PFSK-1 (cell line): ENCODE results near the gene RILPL2.

Experiments
- POLR2AphosphoS5 ChIP-seq: IDR thresholded peaks from 2 replicates; pipeline ENCODE4 v1.6.1; 2012; ENCODE audit warnings: low read depth, mild to moderate bottlenecking, control low read depth, low read length, moderate library complexity
- SIN3A ChIP-seq: IDR thresholded peaks from 2 replicates; pipeline ENCODE4 v1.6.1; 2012; ENCODE audit warnings: mild to moderate bottlenecking, low read length, moderate library complexity, borderline replicate concordance; ENCODE audit not compliant: insufficient read depth
- TAF1 ChIP-seq: IDR thresholded peaks from 2 replicates; pipeline ENCODE4 v1.6.1; 2012; ENCODE audit warnings: low read length, control low read depth, borderline replicate concordance; ENCODE audit not compliant: insufficient read depth
- TF ChIP-seq, protein P1 (sequence below), 2 experiments: IDR thresholded peaks; 2 replicates each; pipeline versions ENCODE4 v1.6.1 to v1.8.0; 2011 to 2012; ENCODE audit warnings: low read depth in 2 of 2, low read length in 2 of 2, control low read depth in 1 of 2, inconsistent platforms in 1 of 2, mild to moderate bottlenecking in 1 of 2, moderate library complexity in 1 of 2; ENCODE audit not compliant: insufficient read depth in 1 of 2

DNA sequence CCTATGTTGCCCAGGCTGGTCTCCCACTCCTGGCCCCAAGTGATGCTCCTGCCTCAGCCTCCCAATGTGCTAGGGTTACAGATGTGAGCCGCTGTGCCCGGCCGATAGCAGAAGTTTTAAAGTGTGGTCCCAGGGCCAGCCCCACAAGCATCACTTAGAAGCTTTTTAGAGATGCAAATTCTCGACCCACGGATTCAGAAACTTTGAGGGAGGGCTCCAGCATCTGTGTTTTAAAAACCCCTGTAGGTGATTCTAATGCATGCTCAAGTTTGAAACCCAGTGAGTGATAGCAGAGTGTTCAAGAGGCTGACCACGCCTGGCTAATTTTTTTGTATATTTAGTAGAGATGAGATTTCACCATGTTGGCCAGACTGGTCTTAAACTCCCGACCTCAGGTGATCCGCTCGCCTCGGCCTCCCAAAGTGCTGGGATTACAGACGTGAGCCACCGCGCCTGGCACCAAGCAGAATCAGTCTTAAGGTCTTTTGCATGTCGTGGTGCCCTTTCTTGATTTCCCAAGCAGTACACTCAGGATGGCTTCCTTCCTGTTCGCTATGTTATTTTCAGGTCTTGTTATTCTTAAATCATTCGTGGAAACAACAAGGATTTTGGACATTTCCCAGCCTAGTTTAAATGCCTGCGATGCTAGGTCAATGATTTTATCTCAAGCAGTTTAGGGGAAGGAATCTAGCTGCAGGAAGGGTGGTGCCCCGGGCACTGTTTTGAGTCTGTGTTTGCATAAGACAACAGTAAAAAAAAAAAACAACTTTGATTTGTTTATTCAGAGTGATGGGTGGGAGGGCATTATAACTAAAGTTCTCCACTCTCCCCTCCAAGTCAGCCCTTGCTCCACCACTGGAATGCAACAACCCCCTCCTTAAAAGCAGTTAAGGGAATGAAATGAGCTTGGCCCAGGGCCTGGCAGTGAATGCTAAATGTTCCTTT lies 9.2 kb upstream of the RILPL2 start:
- TF ChIP-seq TAF1, result no peak
- no peak for TF ChIP-seq POLR2AphosphoS5
- TF ChIP-seq, protein P1, sequence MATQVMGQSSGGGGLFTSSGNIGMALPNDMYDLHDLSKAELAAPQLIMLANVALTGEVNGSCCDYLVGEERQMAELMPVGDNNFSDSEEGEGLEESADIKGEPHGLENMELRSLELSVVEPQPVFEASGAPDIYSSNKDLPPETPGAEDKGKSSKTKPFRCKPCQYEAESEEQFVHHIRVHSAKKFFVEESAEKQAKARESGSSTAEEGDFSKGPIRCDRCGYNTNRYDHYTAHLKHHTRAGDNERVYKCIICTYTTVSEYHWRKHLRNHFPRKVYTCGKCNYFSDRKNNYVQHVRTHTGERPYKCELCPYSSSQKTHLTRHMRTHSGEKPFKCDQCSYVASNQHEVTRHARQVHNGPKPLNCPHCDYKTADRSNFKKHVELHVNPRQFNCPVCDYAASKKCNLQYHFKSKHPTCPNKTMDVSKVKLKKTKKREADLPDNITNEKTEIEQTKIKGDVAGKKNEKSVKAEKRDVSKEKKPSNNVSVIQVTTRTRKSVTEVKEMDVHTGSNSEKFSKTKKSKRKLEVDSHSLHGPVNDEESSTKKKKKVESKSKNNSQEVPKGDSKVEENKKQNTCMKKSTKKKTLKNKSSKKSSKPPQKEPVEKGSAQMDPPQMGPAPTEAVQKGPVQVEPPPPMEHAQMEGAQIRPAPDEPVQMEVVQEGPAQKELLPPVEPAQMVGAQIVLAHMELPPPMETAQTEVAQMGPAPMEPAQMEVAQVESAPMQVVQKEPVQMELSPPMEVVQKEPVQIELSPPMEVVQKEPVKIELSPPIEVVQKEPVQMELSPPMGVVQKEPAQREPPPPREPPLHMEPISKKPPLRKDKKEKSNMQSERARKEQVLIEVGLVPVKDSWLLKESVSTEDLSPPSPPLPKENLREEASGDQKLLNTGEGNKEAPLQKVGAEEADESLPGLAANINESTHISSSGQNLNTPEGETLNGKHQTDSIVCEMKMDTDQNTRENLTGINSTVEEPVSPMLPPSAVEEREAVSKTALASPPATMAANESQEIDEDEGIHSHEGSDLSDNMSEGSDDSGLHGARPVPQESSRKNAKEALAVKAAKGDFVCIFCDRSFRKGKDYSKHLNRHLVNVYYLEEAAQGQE (IDR thresholded peaks at IDR 0.05; ENCODE audit: insufficient read depth in 1 of 2, low read depth in 2 of 2, low read length in 2 of 2), result no peak
- no peak for TF ChIP-seq SIN3A
